ENCODE data around the gene IL17REL.

IL17REL gene

GRCh38 chr22:49997932-49998717 is 14.4 kb downstream of the IL17REL start:
- TF ChIP-seq EZH2 (IDR thresholded peaks at IDR 0.05; ENCODE audit: borderline replicate concordance, low read length), result no peak
- TF ChIP-seq, protein P1, sequence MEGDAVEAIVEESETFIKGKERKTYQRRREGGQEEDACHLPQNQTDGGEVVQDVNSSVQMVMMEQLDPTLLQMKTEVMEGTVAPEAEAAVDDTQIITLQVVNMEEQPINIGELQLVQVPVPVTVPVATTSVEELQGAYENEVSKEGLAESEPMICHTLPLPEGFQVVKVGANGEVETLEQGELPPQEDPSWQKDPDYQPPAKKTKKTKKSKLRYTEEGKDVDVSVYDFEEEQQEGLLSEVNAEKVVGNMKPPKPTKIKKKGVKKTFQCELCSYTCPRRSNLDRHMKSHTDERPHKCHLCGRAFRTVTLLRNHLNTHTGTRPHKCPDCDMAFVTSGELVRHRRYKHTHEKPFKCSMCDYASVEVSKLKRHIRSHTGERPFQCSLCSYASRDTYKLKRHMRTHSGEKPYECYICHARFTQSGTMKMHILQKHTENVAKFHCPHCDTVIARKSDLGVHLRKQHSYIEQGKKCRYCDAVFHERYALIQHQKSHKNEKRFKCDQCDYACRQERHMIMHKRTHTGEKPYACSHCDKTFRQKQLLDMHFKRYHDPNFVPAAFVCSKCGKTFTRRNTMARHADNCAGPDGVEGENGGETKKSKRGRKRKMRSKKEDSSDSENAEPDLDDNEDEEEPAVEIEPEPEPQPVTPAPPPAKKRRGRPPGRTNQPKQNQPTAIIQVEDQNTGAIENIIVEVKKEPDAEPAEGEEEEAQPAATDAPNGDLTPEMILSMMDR (IDR thresholded peaks at IDR 0.05; ENCODE audit: low read length), result no peak
- Histone ChIP-seq H4K20me1 (ENCODE audit: insufficient read depth, low read length) (no peaks in the 10 kb centered on the region), H3K27me3 (ENCODE audit: insufficient read depth, low read length) (no peaks in the 10 kb centered on the region), H3K27ac (ENCODE audit: low read depth, low read length, poor library complexity, severe bottlenecking) (no peak overlapping the region), H3F3A (ENCODE audit: insufficient read depth, low read length) (no peaks in the 10 kb centered on the region), H3K4me3 (ENCODE audit: low read depth, low read length, poor library complexity, severe bottlenecking) (no peak overlapping the region), H2AFZ (ENCODE audit: low read length) (no peak overlapping the region), H3K4me2 (ENCODE audit: low read length) (no peak overlapping the region), H3K9me2 (ENCODE audit: low read depth, low read length) (no peaks in the 10 kb centered on the region), H3K36me3 (ENCODE audit: insufficient read depth, low read length) (no peaks in the 10 kb centered on the region), H3K79me2 (ENCODE audit: insufficient read depth, low read length) (no peaks in the 10 kb centered on the region), H3K9me3 (ENCODE audit: low read length) (no peaks in the 10 kb centered on the region), H3K4me1 (ENCODE audit: insufficient read depth, low read length, severe bottlenecking) (no peaks in the 10 kb centered on the region), H3K9ac (ENCODE audit: low read length) (no peak overlapping the region)

DNA sequence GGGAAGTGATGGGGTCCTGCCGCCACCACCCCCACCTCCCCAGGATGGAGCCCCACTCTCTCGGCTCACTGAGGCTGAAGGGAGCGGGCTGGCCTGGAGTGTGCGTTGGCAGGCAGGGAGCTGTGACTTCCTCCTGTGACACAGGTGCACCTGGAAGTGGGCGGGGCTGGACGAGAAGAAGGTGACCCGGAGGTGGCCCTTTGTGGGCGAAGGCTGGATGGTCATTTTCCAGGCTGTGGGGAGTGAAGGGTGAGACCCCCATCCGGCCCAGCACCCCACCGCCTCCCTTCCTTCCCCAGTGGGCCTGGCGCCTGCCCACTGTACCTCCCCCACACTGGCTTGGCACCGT is 15.3 kb downstream of the IL17REL start:
- Histone ChIP-seq H3K9me3 (ENCODE audit: low read length) (no peaks in the 10 kb centered on the region), H3K27me3 (ENCODE audit: insufficient read depth, low read length) (no peaks in the 10 kb centered on the region)
- TF ChIP-seq, protein P1 (IDR thresholded peaks at IDR 0.05; ENCODE audit: low read length), result no peak
- TF ChIP-seq EZH2 (IDR thresholded peaks at IDR 0.05; ENCODE audit: borderline replicate concordance, low read length), result no peak

GRCh38 chr22:49996518-49997250 is 15.9 kb downstream of the IL17REL start:
- Histone ChIP-seq H3K4me3 (ENCODE audit: low read depth, low read length, poor library complexity, severe bottlenecking) (no peak overlapping the region), H3K36me3 (ENCODE audit: insufficient read depth, low read length) (no peaks in the 10 kb centered on the region), H3K4me1 (ENCODE audit: insufficient read depth, low read length, severe bottlenecking) (no peaks in the 10 kb centered on the region), H3K9me2 (ENCODE audit: low read depth, low read length) (no peaks in the 10 kb centered on the region), H3K4me2 (ENCODE audit: low read length) (no peak overlapping the region), H3K9me3 (ENCODE audit: low read length) (no peaks in the 10 kb centered on the region), H2AFZ (ENCODE audit: low read length) (no peak overlapping the region), H3K79me2 (ENCODE audit: insufficient read depth, low read length) (no peaks in the 10 kb centered on the region), H3K9ac (ENCODE audit: low read length) (no peak overlapping the region), H3K27ac (ENCODE audit: low read depth, low read length, poor library complexity, severe bottlenecking) (no peak overlapping the region), H3F3A (ENCODE audit: insufficient read depth, low read length) (no peaks in the 10 kb centered on the region), H4K20me1 (ENCODE audit: insufficient read depth, low read length) (no peaks in the 10 kb centered on the region), H3K27me3 (ENCODE audit: insufficient read depth, low read length) (no peaks in the 10 kb centered on the region; the same call in 1 of the 2 replicates)
- TF ChIP-seq, protein P1 (IDR thresholded peaks at IDR 0.05; ENCODE audit: low read length), result no peak
- TF ChIP-seq EZH2 (IDR thresholded peaks at IDR 0.05; ENCODE audit: borderline replicate concordance, low read length), result no peak

More for the DNA sequence above, 15.3 kb downstream of the IL17REL start:
- no peaks in the 10 kb centered on the region for H3K9me2 ChIP-seq (ENCODE audit: low read depth, low read length)
- H3K27ac ChIP-seq (ENCODE audit: low read depth, low read length, poor library complexity, severe bottlenecking), result no peak overlapping the region
- H2AFZ ChIP-seq (ENCODE audit: low read length), result no peak overlapping the region
- no peak overlapping the region for H3K4me2 ChIP-seq (ENCODE audit: low read length)
- H4K20me1 ChIP-seq (ENCODE audit: insufficient read depth, low read length), result no peaks in the 10 kb centered on the region
- no peaks in the 10 kb centered on the region for H3K36me3 ChIP-seq (ENCODE audit: insufficient read depth, low read length)
- H3K79me2 ChIP-seq (ENCODE audit: insufficient read depth, low read length), result no peaks in the 10 kb centered on the region
- no peak overlapping the region for H3K9ac ChIP-seq (ENCODE audit: low read length)
- no peaks in the 10 kb centered on the region for H3K4me1 ChIP-seq (ENCODE audit: insufficient read depth, low read length, severe bottlenecking)
- H3K4me3 ChIP-seq (ENCODE audit: low read depth, low read length, poor library complexity, severe bottlenecking), result no peak overlapping the region
- no peaks in the 10 kb centered on the region for H3F3A ChIP-seq (ENCODE audit: insufficient read depth, low read length)

Measured in OCI-LY1 (cell line).